ENCODE data around the gene CDC42EP1. TPM values are rescaled to one million over a fixed set of nuclear protein-coding genes. Genes with fewer than 3 reads are reported as not detected.

Gene CDC42EP1
- total and polyA plus RNA-seq, 2 experiments from 2014 or later, result 7.7 to 10.2 TPM

GRCh38 chr22:37604074-37604473 lies 43.8 kb downstream of the CDC42EP1 start:
- no peak for ATAC-seq
- Histone ChIP-seq H4K20me1 (replicated peaks; ENCODE audit: insufficient read depth) (no peaks in the 10 kb centered on the region), H3K4me3 (no peak overlapping the region), H3F3A (replicated peaks; ENCODE audit: low read depth) (peaks cover 4% of the 10 kb centered on the region), H3K27me3 (ENCODE audit: insufficient read depth) (no peaks in the 10 kb centered on the region), H3K36me3 (ENCODE audit: insufficient read depth) (no peaks in the 10 kb centered on the region), H2AFZ (no peak overlapping the region), H3K27ac (ENCODE audit: low read depth) (no peak overlapping the region), H3K4me2 (no peak overlapping the region), H3K9me2 (ENCODE audit: insufficient read depth) (no peaks in the 10 kb centered on the region), H3K79me2 (replicated peaks; ENCODE audit: insufficient read depth) (no peaks in the 10 kb centered on the region), H3K4me1 (ENCODE audit: insufficient read depth) (peaks cover 3% of the 10 kb centered on the region; the same call in 1 of the 2 replicates)
- no peaks in the 10 kb centered on the region; the same call in 2 of the 3 replicates for H3K9me3 Mint-ChIP-seq
- H3K27ac Mint-ChIP-seq, result no peak overlapping the region
- H3K36me3 Mint-ChIP-seq (ENCODE audit: low read depth), result no peaks in the 10 kb centered on the region
- DNase-seq (ENCODE audit: low spot score), result no peak
- no peak overlapping the region for H3K4me3 Mint-ChIP-seq
- peaks cover 10% of the 10 kb centered on the region for H3K27me3 Mint-ChIP-seq (ENCODE audit: insufficient read depth, low read depth, poor library complexity)
- H3K4me1 Mint-ChIP-seq, result peaks cover 14% of the 10 kb centered on the region
- no peak for TF ChIP-seq EZH2phosphoT487 (IDR thresholded peaks at IDR 0.05; ENCODE audit: unreplicated experiment)
- no peak for TF ChIP-seq ZNF331 (CRISPR knock-in tag; IDR thresholded peaks at IDR 0.05; ENCODE audit: low read depth)
- no peak for TF ChIP-seq ETS1 (IDR thresholded peaks at IDR 0.05)
- TF ChIP-seq, protein P1, sequence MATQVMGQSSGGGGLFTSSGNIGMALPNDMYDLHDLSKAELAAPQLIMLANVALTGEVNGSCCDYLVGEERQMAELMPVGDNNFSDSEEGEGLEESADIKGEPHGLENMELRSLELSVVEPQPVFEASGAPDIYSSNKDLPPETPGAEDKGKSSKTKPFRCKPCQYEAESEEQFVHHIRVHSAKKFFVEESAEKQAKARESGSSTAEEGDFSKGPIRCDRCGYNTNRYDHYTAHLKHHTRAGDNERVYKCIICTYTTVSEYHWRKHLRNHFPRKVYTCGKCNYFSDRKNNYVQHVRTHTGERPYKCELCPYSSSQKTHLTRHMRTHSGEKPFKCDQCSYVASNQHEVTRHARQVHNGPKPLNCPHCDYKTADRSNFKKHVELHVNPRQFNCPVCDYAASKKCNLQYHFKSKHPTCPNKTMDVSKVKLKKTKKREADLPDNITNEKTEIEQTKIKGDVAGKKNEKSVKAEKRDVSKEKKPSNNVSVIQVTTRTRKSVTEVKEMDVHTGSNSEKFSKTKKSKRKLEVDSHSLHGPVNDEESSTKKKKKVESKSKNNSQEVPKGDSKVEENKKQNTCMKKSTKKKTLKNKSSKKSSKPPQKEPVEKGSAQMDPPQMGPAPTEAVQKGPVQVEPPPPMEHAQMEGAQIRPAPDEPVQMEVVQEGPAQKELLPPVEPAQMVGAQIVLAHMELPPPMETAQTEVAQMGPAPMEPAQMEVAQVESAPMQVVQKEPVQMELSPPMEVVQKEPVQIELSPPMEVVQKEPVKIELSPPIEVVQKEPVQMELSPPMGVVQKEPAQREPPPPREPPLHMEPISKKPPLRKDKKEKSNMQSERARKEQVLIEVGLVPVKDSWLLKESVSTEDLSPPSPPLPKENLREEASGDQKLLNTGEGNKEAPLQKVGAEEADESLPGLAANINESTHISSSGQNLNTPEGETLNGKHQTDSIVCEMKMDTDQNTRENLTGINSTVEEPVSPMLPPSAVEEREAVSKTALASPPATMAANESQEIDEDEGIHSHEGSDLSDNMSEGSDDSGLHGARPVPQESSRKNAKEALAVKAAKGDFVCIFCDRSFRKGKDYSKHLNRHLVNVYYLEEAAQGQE (IDR thresholded peaks at IDR 0.05; ENCODE audit: unreplicated experiment), result no peak
- TF ChIP-seq CREB1 (CRISPR knock-in tag; IDR thresholded peaks at IDR 0.05; ENCODE audit: low read depth), result no peak
- TF ChIP-seq ZNF462 (CRISPR knock-in tag; IDR thresholded peaks at IDR 0.05), result no peak
- no peak for TF ChIP-seq STAT1 (IDR thresholded peaks at IDR 0.05; ENCODE audit: unreplicated experiment)
- no peak for TF ChIP-seq ZNF114 (CRISPR knock-in tag; IDR thresholded peaks at IDR 0.05)
- no peak for TF ChIP-seq POLR2AphosphoS5 (IDR thresholded peaks at IDR 0.05; ENCODE audit: low read depth)
- no peak for TF ChIP-seq EZH2 (IDR thresholded peaks at IDR 0.05; ENCODE audit: low read depth, unreplicated experiment)
- TF ChIP-seq JUNB (IDR thresholded peaks at IDR 0.05; ENCODE audit: unreplicated experiment), result no peak
- TF ChIP-seq NANOG (IDR thresholded peaks at IDR 0.05; ENCODE audit: borderline replicate concordance), result no peak
- TF ChIP-seq CTCF (conservative IDR thresholded peaks at IDR 0.05; ENCODE audit: low read depth in 2 of 2), result no peak
